ENCODE results near the gene VSIR. TPM values are rescaled to one million over a fixed set of nuclear protein-coding genes. Genes with fewer than 3 reads are reported as not detected.

Gene VSIR
- 125 and 131 TPM in 2 replicates for total RNA-seq

DNA sequence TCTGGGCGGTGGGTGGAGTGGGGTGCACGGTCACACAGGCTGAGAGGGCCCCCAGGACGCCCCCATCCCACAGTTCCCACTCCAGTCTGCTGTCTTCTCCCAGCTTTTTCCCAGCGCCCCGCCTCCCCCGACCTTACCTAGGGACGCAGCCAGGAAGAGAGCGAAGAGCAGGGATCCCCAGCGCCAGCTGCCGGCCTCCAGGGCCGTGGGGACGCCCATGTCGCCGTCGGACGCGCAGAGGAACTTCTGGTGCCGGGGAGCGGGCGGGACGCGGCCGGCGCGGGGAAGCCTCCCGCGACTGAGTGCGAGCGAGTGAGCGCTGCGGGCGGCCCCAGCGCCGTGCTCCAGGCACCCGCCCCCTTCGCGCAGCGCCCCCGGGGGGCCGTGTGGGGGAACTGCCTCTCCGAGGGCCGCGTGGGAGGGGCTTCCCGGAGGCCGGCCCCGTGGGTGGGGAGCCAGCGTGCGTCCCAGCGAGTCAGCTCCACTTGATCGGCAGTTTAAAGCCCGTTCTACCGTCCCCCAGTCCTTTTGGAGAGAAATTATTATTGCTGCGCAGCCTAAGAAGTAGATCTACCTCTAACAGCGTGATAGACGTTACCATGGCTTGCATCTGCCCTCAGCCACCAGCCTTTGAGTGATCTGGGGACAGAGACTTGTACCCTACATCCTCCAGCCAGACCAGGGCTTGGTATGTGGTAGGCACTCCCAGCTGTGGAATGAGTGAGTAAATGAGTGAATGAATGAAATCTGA is at the start of gene VSIR:
VSIR (minus strand) TSS at position 300 of the 751 bp plus-strand sequence; CDS start at position 219, 81 bp downstream.
- Mint-ChIP-seq H3K27me3 (no peaks in the 10 kb centered on the region), H3K9me3 (no peaks in the 10 kb centered on the region), H3K27ac (peak within 1 kb of the TSS; percentile 96), H3K4me3 (peak within 1 kb of the TSS; percentile 85), H3K36me3 (ENCODE audit: low read depth) (peaks cover 30% of the 10 kb centered on the region), H3K4me1 (peaks cover 57% of the 10 kb centered on the region)
- intact Hi-C loops (cut with micrococcal nuclease): loop anchor here (2.0 to 5.0 kb wide), 5 partner anchors 25 to 456 kb away; partner anchors contain the start of gene SLC29A3
- DNase-seq: peak; percentile 99

- no peaks in the 10 kb centered on the region for H3K9me3 Mint-ChIP-seq
- no peak for DNase-seq
- H3K36me3 Mint-ChIP-seq (ENCODE audit: low read depth): peaks cover 55% of the 10 kb centered on the region
- peaks cover 9% of the 10 kb centered on the region for H3K4me1 Mint-ChIP-seq
- intact Hi-C loops (cut with micrococcal nuclease): no loop called here
- H3K27ac Mint-ChIP-seq: no peak overlapping the region
- H3K27me3 Mint-ChIP-seq: no peaks in the 10 kb centered on the region
- H3K4me3 Mint-ChIP-seq: no peak overlapping the region
These were observed 48.8 kb upstream of the VSIR start for GRCh38 chr10:71821909-71822763.

GRCh38 chr10:71820966-71821365 is 47.6 kb upstream of the VSIR start:
- intact Hi-C loops (cut with micrococcal nuclease): no loop called here
- H3K36me3 Mint-ChIP-seq (ENCODE audit: low read depth): peaks cover 59% of the 10 kb centered on the region
- no peak for DNase-seq
- H3K9me3 Mint-ChIP-seq: no peaks in the 10 kb centered on the region
- H3K4me1 Mint-ChIP-seq: peaks cover 9% of the 10 kb centered on the region
- H3K4me3 Mint-ChIP-seq: no peak overlapping the region
- H3K27ac Mint-ChIP-seq: no peak overlapping the region
- no peaks in the 10 kb centered on the region for H3K27me3 Mint-ChIP-seq

- H3K27ac Mint-ChIP-seq: no peak overlapping the region
- DNase-seq: no peak
- H3K36me3 Mint-ChIP-seq (ENCODE audit: low read depth): peaks cover 53% of the 10 kb centered on the region
- no peak overlapping the region for H3K4me3 Mint-ChIP-seq
- no peaks in the 10 kb centered on the region for H3K27me3 Mint-ChIP-seq
- no peaks in the 10 kb centered on the region for H3K9me3 Mint-ChIP-seq
- peaks cover 9% of the 10 kb centered on the region for H3K4me1 Mint-ChIP-seq
- intact Hi-C loops (cut with micrococcal nuclease): no loop called here
These were observed 46.7 kb upstream of the VSIR start for GRCh38 chr10:71819985-71820384.

DNA sequence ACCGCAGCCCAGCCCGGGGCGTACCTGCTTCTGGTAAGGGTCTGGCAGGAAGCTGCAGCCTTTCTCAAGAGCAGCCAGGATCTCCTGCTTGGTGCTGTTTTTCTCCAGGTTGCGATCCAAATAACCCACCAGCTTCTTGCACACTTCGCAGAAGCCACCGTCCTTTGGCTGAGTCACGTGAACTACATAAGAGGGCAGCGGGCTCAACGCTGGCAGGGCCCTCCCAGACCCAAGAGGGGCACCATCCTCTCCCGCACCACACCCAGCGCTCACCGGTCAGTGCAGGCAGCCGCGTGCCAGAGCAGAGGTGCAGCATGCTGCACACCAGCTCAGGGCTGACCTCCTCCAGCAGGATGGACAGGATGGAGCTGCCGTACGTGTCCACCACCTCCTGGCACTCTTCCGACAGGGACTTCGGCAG is 46.1 kb upstream of the VSIR start:
- Mint-ChIP-seq H3K4me3 (no peak overlapping the region), H3K9me3 (no peaks in the 10 kb centered on the region)
- intact Hi-C loops (cut with micrococcal nuclease): no loop called here

GRCh38 chr10:71818674-71819260 is 45.4 kb upstream of the VSIR start:
- H3K4me1 Mint-ChIP-seq: peaks cover 9% of the 10 kb centered on the region
- H3K27ac Mint-ChIP-seq: no peak overlapping the region
- no peak for DNase-seq
- H3K36me3 Mint-ChIP-seq (ENCODE audit: low read depth): peaks cover 51% of the 10 kb centered on the region
- H3K4me3 Mint-ChIP-seq: no peak overlapping the region
- intact Hi-C loops (cut with micrococcal nuclease): no loop called here
- H3K27me3 Mint-ChIP-seq: no peaks in the 10 kb centered on the region
- H3K9me3 Mint-ChIP-seq: no peaks in the 10 kb centered on the region

More for the DNA sequence above, 46.1 kb upstream of the VSIR start:
- H3K36me3 Mint-ChIP-seq (ENCODE audit: low read depth): peaks cover 51% of the 10 kb centered on the region
- H3K27ac Mint-ChIP-seq: no peak overlapping the region
- peaks cover 9% of the 10 kb centered on the region for H3K4me1 Mint-ChIP-seq
- H3K27me3 Mint-ChIP-seq: no peaks in the 10 kb centered on the region
- DNase-seq: no peak

- Mint-ChIP-seq H3K27me3 (no peaks in the 10 kb centered on the region), H3K27ac (no peak overlapping the region), H3K4me1 (peaks cover 9% of the 10 kb centered on the region), H3K4me3 (no peak overlapping the region), H3K9me3 (no peaks in the 10 kb centered on the region), H3K36me3 (ENCODE audit: low read depth) (peaks cover 48% of the 10 kb centered on the region)
- DNase-seq: no peak
- intact Hi-C loops (cut with micrococcal nuclease): no loop called here
These were observed 44.7 kb upstream of the VSIR start for GRCh38 chr10:71817831-71818655.

GRCh38 chr10:71816936-71817618 is 43.8 kb upstream of the VSIR start:
- Mint-ChIP-seq H3K36me3 (ENCODE audit: low read depth) (peaks cover 43% of the 10 kb centered on the region), H3K4me3 (no peak overlapping the region), H3K9me3 (no peaks in the 10 kb centered on the region), H3K27ac (no peak overlapping the region), H3K27me3 (no peaks in the 10 kb centered on the region), H3K4me1 (peaks cover 3% of the 10 kb centered on the region)
- intact Hi-C loops (cut with micrococcal nuclease): no loop called here
- DNase-seq: no peak

- H3K36me3 Mint-ChIP-seq (ENCODE audit: low read depth): peaks cover 37% of the 10 kb centered on the region
- no peaks in the 10 kb centered on the region for H3K9me3 Mint-ChIP-seq
- no peak overlapping the region for H3K4me3 Mint-ChIP-seq
- DNase-seq: no peak
- H3K27me3 Mint-ChIP-seq: no peaks in the 10 kb centered on the region
- peaks cover 2% of the 10 kb centered on the region for H3K4me1 Mint-ChIP-seq
- intact Hi-C loops (cut with micrococcal nuclease): no loop called here
- no peak overlapping the region for H3K27ac Mint-ChIP-seq
These were observed 43.1 kb upstream of the VSIR start for GRCh38 chr10:71816421-71816851.

DNA sequence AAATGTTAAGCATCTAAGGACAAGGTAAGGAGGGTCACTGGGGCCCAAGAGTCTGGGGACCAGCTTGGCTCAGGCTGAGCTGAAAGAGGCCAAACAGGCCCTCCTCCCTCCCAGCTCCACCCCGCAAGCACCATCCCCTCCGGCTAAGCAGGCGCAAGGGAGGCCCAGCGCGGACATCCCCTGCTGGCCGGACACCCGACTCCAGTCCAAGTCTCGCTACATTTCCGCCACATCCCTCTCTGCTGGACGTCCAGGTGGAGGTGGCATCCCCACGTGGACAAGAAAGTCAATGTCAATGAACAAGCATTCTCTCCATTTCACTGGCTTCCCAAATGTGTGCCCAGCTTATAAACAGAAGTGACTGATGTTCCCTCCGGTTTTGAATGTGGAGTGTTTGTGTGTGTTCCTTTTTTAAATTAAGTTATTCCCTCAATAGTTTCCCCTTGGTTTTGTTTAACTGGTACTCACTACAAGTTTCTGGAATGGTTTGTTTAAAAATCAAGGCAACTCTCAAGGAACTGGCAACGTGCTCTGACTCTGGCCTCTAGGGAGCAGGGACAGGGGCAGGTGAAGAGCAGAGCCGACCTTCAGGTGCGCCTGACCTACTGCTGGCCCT is 42.3 kb upstream of the VSIR start:
- Mint-ChIP-seq H3K4me1 (peaks cover 2% of the 10 kb centered on the region), H3K4me3 (no peak overlapping the region), H3K27ac (no peak overlapping the region), H3K36me3 (ENCODE audit: low read depth) (peaks cover 31% of the 10 kb centered on the region), H3K9me3 (no peaks in the 10 kb centered on the region), H3K27me3 (no peaks in the 10 kb centered on the region)
- intact Hi-C loops (cut with micrococcal nuclease): no loop called here
- DNase-seq: no peak

- Mint-ChIP-seq H3K27me3 (no peaks in the 10 kb centered on the region), H3K4me1 (peaks cover 2% of the 10 kb centered on the region), H3K36me3 (ENCODE audit: low read depth) (peaks cover 29% of the 10 kb centered on the region), H3K27ac (no peak overlapping the region), H3K9me3 (no peaks in the 10 kb centered on the region), H3K4me3 (no peak overlapping the region)
- intact Hi-C loops (cut with micrococcal nuclease): loop anchor here (5.0 kb wide), 3 partner anchors 43 to 503 kb away; partner anchors contain the start of gene VSIR
- no peak for DNase-seq
These were observed 41.6 kb upstream of the VSIR start for GRCh38 chr10:71814922-71815411.

GRCh38 chr10:71812913-71813590 is 39.7 kb upstream of the VSIR start:
- Mint-ChIP-seq H3K4me1 (peaks cover 2% of the 10 kb centered on the region), H3K27me3 (no peaks in the 10 kb centered on the region), H3K4me3 (no peak overlapping the region), H3K36me3 (ENCODE audit: low read depth) (peaks cover 15% of the 10 kb centered on the region), H3K27ac (no peak overlapping the region), H3K9me3 (no peaks in the 10 kb centered on the region)
- DNase-seq: no peak
- intact Hi-C loops (cut with micrococcal nuclease): loop anchor here (1.0 to 5.0 kb wide), 4 partner anchors 41 to 501 kb away; partner anchors contain the start of gene VSIR
